Occipital lobe (tissue), 2 donors: ENCODE results near the gene PLEKHA8. TPM values are rescaled to one million over a fixed set of nuclear protein-coding genes. Genes with fewer than 3 reads are reported as not detected.
"Not testable (repeated sequence)": the region's sequence is repeated elsewhere in the genome, so short reads cannot be mapped to it uniquely, and the experiment has no call there.

ENCODE experiments used
- DNase-seq: peaks from one replicate; lab custom pipeline; 2025; lab: John Stamatoyannopoulos, UW
- total RNA-seq: library from RNA; depleted of rRNA; stranded (reverse); fragments of >200 nt; gene quantifications from one replicate; pipeline ENCODE4 v1.2.3, GENCODE V29; 2014

PLEKHA8 gene
- total RNA-seq, 1 donor from 2014 or later: 34.8 TPM

DNA sequence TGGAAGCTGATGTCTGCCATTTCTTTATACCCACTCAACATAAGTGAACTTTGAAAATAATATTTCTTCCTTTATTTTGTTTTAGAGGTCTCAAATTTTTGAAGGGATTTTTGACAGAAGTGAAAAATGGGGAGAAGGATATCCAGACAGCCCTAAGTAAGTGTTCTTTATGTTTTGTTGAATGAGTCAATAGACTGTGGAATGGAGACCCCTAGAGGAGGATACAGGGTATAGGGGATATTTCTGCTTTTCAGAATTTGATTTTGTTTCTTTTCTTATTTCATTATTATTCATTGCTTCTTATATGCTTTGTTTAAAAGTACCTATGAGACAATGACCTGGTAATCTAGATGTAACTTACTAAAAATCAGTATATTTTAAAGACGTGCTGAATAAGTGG lies 34.4 kb downstream of the PLEKHA8 start:
- no peak for DNase-seq

DNA sequence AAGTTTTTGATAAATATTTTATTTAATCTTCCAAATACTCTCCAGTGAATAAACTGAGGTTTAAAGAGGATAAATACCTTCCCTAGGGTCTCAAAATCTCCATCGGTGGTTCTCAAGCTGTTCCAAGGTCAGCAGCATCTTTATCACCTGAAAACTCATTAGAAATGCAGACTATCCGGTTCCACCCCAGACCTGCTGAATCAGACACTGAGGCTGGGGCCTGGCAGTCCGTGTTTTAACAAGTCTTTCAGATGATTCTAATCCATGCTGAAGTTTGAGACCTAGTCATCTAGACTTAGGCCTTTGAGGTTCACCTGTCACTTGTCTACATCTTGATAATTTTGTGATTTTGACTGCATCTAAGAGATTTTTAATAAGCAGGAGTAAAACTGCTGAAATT lies 37.5 kb downstream of the PLEKHA8 start:
- no peak for DNase-seq

DNA sequence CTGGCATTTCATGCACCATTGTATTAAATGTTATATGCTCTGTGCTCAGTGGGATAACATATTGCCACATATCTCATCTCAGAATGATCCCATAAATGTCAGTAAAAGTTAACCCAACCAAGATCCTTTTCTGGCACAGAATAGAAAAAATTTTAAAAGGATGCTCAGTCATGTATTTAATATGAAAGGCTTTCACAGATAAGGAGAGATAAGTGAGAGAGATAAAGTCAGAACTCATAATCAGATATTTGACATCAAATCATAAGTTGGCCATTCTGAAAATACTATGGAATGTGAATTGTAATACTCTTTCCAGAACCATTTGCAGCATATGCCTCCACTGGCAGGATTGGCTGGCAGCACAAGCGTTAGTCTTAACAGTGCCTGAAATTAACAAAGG lies 38.5 kb downstream of the PLEKHA8 start:
- no peak for DNase-seq

DNA sequence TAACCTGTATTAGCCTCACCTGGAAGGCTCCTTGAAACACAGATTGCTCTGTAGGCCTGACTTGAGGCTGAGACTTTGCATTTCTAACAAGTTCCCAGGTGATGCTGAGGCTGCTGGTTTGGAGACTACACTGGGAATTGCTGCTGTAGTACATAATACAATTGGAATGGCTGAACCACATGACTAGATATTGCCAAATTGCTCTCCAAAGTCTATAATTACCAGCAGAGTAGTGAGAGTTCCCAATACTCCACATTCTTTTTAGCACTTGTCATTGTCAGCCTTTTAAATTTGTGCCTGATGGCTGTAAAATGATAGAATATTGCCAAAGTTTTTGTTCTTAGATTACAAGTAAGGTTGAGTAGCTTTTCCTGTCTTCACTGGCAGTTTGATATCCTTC lies 39.9 kb downstream of the PLEKHA8 start:
- no peak for DNase-seq

DNA sequence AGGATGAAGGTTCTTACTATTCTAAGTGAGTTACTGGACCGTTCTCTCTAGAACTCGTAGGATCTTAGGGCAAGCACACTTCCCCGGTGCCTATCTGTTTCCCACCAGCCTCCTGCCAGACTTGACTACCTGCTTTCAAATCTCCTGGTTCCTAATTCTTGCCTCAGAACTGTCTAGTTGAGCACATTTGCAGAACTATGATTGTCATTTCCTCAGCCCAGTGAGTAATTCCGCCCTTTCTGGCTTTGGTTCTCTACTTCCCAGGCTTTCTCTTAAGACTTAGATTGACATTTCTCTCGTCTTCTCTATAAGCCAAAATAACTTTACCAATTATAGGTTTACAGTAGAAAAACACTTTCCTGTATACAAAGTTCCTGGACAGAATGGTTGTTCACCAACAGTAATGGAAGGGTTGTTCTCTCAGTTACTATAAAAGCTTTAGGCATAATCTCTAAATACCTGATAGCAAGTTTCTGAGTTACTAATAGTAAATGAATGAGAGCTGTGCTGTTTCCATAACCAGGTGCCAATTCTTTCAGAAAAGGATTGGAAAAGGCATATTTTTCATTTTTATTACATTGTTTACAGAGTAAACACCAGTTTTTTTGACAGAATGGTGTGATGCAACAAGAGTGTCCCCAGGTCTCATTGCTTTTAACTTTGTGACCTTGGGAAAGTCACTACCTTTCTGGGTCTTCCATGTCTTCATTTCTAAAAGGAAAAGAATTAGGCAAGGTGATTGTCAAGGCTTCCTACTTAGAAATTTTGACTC lies 41.1 kb downstream of the PLEKHA8 start:
- no peak for DNase-seq

DNA sequence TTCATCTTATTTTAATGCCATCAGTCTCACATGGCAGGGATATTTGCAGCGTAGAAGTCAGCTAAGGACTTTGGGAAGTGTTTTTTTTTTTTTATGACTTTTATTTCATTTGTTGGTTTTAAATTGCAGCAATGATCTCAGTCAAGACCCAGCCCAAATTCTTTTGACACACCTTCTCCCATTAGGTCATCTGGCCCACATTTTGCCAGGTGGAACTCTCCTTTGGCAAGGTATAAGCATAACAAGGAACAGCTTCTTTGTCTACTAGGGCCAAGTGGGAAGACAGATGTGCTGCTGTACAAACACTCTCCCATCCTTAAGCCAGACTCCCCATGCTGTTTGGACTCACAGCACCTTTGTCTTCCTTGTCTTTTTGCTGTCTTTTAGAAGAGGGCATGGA lies 41.8 kb downstream of the PLEKHA8 start:
- no peak for DNase-seq

DNA sequence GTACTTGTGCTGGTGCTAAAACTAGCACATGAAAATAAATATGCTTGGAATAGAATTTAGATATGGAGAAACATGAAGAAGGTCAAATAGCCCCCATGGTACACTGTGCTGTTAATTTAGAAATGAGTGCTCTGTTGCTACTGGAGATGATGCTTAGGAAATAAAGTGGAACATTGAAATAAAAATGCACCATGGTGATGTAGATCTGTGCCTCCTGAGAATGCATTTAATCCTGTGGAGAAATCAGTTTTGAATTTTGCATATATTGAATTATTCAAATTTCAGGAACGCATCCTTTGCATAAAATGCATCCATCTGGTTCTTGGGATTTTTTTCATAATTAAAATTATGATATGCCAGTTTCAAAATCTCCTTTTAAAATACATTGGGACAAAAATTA lies 44.5 kb downstream of the PLEKHA8 start:
- DNase-seq: no peak

DNA sequence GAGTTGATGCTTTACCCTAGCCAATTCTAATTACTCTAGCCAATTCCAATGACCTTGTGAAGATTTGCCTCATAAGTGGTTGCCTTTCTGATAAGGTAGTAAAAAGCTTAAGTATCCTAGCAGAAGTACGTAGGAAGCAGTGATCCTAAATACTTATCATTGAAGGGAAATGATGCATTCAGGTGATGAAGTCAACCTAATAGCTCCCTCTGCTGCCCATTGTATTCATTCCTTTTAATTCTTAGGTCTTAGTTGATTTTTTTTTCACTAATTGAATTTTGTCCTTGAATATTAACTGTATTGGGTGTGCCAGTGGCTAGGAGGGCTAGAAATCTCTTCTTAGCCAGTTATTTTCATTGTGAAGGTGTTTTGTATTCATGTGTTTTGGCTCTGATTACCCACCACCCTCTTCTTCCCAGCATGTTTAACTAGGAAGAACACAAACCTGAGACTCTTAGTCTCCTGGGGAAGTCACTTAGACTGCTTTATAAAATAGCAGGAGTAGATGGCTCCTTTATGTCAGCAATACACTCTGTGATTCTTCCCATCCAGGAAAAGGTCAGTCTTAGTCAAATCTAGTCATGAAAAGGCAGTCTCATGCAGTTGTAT lies 46.3 kb downstream of the PLEKHA8 start:
- DNase-seq: no peak

DNA sequence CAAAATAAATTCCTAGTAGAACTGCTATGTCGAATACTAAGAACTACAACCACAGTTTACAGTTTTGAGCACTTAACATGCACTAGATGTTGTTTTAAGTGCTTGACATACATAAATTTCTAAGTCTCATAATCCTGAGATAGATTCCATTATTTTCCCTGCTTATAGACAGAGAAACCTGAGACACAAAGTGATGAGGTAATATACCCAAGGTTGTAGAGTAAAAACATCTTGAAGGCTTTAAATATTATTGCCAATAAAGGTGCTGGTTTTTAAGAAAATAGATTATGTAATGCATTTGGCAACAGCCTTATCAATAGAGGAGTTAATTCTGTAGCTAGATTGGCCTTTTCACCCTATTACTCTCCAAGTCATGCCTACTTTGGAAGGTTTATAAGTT lies 48.2 kb downstream of the PLEKHA8 start:
- DNase-seq: no peak

DNA sequence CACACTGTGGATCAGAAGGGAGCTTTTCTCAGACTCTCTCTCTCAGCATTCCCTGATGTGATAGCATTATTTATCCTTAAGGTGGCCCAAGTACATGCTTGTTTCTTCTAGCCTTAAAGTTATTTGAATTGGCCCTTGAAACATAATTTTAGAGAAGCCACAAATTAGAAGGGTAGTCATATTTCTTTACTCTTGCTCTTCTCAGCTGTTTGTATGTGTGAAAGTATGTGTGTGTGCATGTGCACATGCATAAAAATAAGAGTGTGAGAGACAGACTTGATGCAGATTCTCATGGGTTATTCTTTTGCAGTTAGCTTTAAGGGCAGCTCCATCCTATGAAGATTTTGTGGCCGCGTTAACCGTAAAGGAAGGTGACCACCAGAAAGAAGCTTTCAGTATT lies 50.1 kb downstream of the PLEKHA8 start:
- no peak for DNase-seq

DNA sequence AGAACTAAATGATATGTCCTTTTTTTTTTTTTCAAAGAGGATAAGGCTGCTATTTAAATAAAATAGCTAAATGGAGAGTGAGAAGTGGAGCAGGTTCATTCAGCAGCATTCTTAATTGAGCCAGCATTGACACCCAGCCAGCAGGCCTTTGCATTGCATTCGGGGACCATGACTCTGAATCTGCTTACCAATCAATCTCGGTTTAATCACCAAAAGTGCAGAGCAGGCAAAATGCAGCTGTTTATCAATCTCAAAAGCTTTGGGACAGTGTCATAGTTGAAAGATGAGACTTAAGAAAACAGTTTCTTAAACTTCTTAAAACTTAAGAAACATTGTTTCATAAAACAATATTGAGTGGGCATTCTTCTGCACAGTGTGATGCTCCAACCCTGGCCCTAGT lies 51.7 kb downstream of the PLEKHA8 start:
- no peak for DNase-seq

DNA sequence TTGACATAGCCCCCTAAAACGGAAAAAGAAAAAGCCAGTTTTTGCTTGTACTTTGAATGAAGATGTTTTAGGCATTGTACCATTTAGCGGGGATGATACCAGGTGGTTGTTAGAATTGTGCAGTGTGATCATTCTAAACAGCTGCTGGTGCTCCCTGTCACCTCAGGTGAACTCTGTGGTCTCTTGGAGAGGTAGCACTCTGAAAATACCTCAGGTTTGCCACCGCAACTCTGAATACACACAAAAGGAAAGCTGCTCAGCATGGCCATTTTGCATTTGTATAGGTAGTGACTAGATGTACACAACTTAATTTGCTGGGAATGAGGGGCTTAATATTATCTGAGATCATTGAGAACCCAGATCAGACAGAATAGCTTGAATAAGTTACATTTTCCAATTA lies 52.6 kb downstream of the PLEKHA8 start:
- no peak for DNase-seq

DNA sequence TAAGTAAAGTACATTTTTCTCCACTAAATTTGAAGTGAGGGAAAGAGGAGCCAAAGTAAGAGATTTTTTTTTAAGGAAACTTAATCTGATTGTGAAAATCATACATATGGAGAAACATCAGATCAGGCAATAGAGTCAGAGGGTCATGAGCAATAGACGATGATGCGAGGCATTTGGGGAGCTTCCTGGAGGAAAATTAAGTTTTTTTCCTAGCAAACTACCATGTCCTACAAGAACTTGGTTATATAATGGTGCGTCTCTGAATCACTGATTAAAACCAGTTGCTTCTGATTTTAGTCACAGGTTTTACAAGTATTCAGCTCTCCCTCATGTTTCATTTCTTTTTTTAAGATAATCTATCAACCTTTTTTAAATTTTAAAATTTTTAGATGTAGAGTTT lies 54.5 kb downstream of the PLEKHA8 start:
- no peak for DNase-seq

DNA sequence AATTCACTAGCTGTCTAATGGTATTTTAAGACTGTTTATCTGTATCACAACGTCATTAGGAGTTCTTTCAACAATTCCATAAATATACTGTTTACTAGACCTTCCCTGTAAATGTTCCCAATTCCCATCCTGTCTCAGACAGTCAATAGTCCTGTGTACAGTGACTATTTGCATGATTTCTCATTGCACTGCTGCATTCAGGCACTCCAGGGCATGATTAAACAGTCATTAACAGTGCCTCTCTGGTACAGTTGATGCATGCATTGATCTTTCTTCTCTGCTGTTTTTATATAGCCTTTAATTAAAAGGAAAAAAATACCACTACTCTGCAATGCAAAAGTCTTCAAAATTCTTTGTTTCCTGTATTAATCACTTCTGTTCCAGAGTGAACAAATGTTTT lies 55.1 kb downstream of the PLEKHA8 start:
- no peak for DNase-seq

DNA sequence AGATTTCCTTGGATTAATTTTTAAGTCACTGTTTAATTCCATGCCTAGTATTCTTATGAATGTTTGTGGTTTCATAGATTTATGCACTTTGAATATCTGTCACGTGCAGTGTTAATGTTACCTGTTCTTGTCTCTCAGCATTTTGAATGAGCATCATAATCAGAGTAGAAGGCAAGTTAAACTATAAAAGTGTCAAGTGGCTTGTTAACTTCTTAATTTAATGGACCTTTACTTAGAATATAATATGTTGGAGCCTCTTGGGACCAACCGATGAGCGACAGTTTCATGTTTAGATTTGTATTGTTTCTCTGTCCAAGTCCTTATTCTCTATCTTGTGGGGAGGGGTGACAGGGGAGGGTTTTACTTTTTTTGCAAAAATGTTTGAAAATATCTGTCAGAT lies 56.0 kb downstream of the PLEKHA8 start:
- DNase-seq: no peak

DNA sequence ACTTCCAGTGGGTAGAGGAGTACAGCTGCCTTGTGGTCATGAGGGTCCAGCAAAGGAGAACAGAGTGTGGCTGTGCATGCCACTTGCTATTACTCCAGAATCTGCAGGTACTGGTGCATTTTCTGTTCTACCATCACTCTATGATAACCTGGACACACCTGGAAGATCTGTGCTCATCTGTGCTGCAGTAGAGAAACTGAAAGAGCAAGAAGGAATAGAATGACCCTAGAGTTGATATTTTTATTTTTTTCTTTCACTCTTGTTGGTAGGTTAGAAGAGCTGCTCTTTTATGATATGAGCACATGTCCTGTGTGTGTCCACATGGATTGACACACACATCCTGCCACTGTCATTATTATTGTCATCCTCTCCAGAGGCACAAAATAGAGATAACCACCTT lies 58.3 kb downstream of the PLEKHA8 start:
- no peak for DNase-seq

DNA sequence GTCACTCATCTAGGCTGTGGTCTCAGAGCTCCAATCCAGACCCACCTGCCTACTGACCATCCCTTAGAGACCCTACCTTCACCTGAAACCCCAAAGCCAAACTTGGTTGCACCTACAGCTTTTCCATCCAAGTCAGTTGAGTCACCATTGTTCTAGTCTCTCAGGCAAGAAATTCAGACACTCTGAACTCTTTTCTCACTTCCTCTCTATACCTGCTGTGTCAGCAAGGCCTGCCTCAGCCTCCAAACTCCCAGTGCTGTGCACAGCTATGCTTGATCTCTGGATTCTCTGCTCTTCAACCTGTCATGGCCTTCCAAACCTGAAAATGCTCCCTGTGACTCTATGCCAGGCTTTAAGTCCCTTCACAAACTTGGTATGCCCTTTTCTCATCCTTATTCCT lies 59.2 kb downstream of the PLEKHA8 start:
- no peak for DNase-seq

DNA sequence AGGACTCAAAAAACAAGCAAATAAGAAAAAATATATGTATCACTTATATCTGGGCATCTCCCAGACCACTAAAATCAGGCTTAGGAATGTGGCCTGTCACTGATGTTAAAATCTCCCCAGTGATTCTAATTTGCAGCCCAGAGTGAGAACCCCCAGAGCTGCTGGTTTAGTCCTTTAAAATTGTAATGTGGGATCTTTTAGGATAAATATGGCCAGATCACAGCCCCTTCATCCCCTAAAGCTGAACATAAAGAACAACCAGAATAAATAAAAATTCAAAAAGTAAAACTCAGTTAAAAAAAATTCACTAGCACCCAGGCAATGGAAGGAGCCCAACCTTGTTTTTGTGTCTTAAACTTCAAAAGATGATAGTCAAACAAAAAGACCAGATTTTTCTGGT lies 60.1 kb downstream of the PLEKHA8 start:
- no peak for DNase-seq

DNA sequence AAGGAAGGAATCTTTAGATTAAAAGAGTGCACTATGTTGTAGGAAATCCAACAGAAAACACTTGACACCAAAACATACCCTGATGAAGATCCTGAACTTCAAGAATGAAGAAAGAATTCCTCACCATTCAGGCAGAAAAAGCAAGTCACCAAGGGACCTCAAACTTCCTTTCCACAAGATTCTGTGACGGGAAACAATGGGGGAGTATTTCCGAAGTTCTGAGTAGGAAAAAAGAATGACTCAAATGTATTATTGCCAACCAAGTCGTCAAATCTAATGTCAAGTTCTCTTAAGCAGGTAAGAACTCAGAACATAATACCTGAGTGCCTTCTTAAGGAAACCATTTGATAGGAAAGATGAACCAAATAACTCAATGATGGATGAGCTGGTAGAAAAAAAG lies 61.9 kb downstream of the PLEKHA8 start:
- no peak for DNase-seq

DNA sequence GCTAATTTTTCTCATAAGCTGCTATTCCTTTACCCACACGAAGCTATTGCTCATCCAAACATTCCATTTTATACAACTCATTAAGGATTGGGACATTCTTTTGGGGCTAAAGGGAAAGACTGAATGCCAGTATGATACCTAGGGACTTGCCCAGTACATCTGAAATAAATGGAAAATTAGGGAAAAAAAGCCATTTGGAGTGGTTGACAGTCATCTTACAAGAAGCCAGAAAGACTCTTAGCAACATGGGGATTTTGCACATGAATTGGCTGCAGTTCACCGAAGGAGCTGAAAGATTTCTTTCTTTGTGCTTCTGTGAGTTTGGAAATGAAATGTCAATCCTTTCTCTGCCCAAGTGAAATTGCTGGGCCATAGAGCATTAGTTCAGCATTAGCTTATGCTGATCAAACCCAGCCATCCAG lies 63.3 kb downstream of the PLEKHA8 start:
- no peak for DNase-seq

DNA sequence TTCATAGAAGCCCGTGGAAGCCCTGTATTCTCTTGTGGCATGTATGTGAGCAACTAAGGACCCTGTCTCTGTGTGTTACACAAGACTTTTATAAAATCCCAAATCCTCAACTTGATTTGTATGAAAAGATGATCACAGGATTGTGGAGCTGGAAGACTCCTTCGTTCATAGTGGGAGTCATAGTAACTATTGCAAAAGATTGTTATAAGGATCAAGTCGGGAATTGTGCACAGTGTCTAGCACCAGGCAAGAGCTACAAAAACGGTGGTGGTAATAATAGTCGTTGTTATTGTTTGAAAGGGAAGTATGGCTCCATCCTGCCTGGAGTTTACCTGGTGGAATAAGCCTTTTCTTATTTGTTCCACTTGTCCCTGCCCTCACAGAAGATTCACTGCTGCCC lies 63.8 kb downstream of the PLEKHA8 start:
- DNase-seq: no peak

DNA sequence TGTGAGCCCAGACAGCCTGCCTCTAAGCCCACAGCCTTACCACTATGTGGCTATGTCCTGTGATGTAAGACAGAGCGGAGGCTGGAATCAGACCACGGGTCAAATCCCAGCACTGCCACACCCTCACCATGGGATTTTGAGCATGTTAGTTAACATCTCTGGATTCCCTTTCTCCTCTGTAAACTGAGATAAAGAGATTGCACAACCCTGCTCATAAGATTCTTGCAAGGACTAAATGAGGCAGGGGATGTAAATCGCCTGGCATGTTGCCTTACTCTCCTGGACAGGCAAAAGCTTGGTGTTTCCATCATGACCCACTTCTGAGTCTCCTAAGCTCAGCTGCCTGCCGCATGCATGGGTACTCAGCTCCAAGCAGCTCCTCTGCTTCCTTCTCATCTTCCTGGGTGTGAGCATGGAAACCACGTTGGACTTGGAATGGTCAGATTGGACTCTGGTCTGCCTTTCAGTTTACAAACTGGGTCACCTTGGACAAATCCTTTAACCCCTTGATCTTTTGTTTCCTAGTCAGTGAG lies 65.3 kb downstream of the PLEKHA8 start:
- DNase-seq: no peak

DNA sequence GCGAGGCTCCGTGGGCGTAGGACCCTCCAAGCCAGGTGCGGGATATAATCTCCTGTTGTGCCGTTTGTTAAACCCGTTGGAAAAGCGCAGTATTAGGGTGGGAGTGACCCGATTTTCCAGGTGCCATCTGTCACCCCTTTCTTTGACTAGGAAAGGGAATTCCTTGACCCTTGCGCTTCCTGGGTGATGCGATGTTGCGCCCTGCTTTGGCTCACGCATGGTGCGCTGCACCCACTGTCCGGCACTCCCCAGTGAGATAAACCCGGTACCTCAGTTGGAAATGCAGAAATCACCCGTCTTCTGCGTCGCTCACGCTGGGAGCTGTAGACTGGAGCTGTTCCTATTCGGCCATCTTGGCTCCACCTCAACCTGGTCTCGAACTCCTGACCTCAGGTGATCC lies 70.4 kb downstream of the PLEKHA8 start:
- DNase-seq: not testable (repeated sequence)
